Tibial nerve (tissue), 4 donors: ENCODE data around the gene NMNAT3. TPM values are rescaled to one million over a fixed set of nuclear protein-coding genes. Genes with fewer than 3 reads are reported as not detected.

Experiments used
- DNase-seq, 2 donors: peaks; one replicate each; pipeline ENCODE4 v3.0.0-alpha.2; 2019; ENCODE audit warnings: low spot score in 2 of 2
- H3K27ac ChIP-seq, 4 donors: fragments of 200-600 bp; sonication (generic) in 3 of 4; one replicate each; pipeline ENCODE4 v1.5.1; 2017 to 2019; ENCODE audit warnings: mild to moderate bottlenecking in 1 of 4
- H3K27me3 ChIP-seq, 2 donors: fragments of 200-600 bp; sonication (generic) in 1 of 2; one replicate each; pipeline versions ENCODE4 v1.5.1 to v1.6.0; 2017 to 2019
- H3K36me3 ChIP-seq, 3 donors: fragments of 200-600 bp; sonication (generic); one replicate each; pipeline ENCODE4 v1.5.1; 2018 to 2019
- H3K4me1 ChIP-seq, 4 donors: fragments of 200-600 bp; sonication (generic) in 3 of 4; one replicate each; pipeline ENCODE4 v1.5.1; 2017 to 2019
- H3K4me3 ChIP-seq, 4 donors: fragments of 200-600 bp; sonication (generic) in 3 of 4; one replicate each; pipeline ENCODE4 v1.5.1; 2017 to 2019; ENCODE audit warnings: mild to moderate bottlenecking in 1 of 4, moderate library complexity in 1 of 4
- H3K9me3 ChIP-seq, 4 donors: fragments of 200-600 bp; sonication (generic) in 3 of 4; one replicate each; pipeline ENCODE4 v1.5.1; 2017 to 2019
- CTCF ChIP-seq, 5 experiments: fragments of 200-600 bp in 3 of 5; fragments of 450-650 bp in 2 of 5; sonication (generic) in 3 of 5; IDR thresholded peaks; one replicate each; pipeline ENCODE4 v1.5.1; 2016 to 2019; ENCODE audit warnings: antibody characterized with exemption in 5 of 5, mild to moderate bottlenecking in 3 of 5, moderate library complexity in 2 of 5
- EP300 ChIP-seq, 2 donors: sonication (generic); formaldehyde crosslinking; IDR thresholded peaks; one replicate each; pipeline ENCODE4 v1.6.1; 2017; ENCODE audit warnings: antibody characterized with exemption in 2 of 2, mild to moderate bottlenecking in 1 of 2
- POLR2A ChIP-seq, 2 donors: fragments of 450-650 bp; IDR thresholded peaks; one replicate each; pipeline ENCODE4 v1.6.1; 2017; ENCODE audit warnings: antibody characterized with exemption in 2 of 2, mild to moderate bottlenecking in 2 of 2, moderate library complexity in 2 of 2
- WGBS, 2 donors: methylation state at CpG; one replicate each; pipeline ENCODE4 v1.1.5; 2018; 5-methylcytosine and 5-hydroxymethylcytosine counted together
- total RNA-seq, 4 donors: library from RNA; depleted of rRNA; stranded (reverse); fragments of >200 nt; gene quantifications; one replicate each; pipeline ENCODE4 v1.1.0, GENCODE V29; 2016

The NMNAT3 gene
- total RNA-seq, 4 donors from 2014 or later = 11.0 to 19.4 (median 12.1) TPM

- TF ChIP-seq EP300 (IDR thresholded peaks at IDR 0.05) (no peak), CTCF (IDR thresholded peaks at IDR 0.05) (no peak)
- Histone ChIP-seq H3K36me3 (no peaks in the 10 kb centered on the region), H3K4me3 (no peak overlapping the region), H3K27ac (no peak overlapping the region), H3K4me1 (no peaks in the 10 kb centered on the region), H3K27me3 (no peaks in the 10 kb centered on the region), H3K9me3 (no peaks in the 10 kb centered on the region)
- WGBS, 2 donors = 77 to 80% methylated on average over 3 of the region's 3 CpGs
- DNase-seq = no peak
Observed at GRCh38 chr3:139695007-139695406, 17.2 kb upstream of the NMNAT3 start.

GRCh38 chr3:139694542-139694941, 16.8 kb upstream of the NMNAT3 start:
- no peaks in the 10 kb centered on the region for H3K9me3 ChIP-seq
- 69 to 74% methylated on average over 1 of the region's 1 CpG for WGBS, 2 donors
- no peak for TF ChIP-seq POLR2A (IDR thresholded peaks at IDR 0.05)
- no peak for TF ChIP-seq CTCF (IDR thresholded peaks at IDR 0.05)
- TF ChIP-seq EP300 (IDR thresholded peaks at IDR 0.05) = no peak
- no peaks in the 10 kb centered on the region for H3K36me3 ChIP-seq
- H3K4me3 ChIP-seq = no peak overlapping the region
- no peak overlapping the region for H3K27ac ChIP-seq
- H3K27me3 ChIP-seq = no peaks in the 10 kb centered on the region
- no peaks in the 10 kb centered on the region for H3K4me1 ChIP-seq
- no peak for DNase-seq

GRCh38 chr3:139691619-139692018, 13.8 kb upstream of the NMNAT3 start:
- no peaks in the 10 kb centered on the region for H3K27me3 ChIP-seq
- H3K4me3 ChIP-seq = no peak overlapping the region
- no peaks in the 10 kb centered on the region for H3K4me1 ChIP-seq
- DNase-seq = no peak
- H3K27ac ChIP-seq = no peak overlapping the region
- TF ChIP-seq EP300 (IDR thresholded peaks at IDR 0.05) (no peak), CTCF (IDR thresholded peaks at IDR 0.05) (no peak), POLR2A (IDR thresholded peaks at IDR 0.05) (no peak)
- no peaks in the 10 kb centered on the region for H3K9me3 ChIP-seq
- H3K36me3 ChIP-seq = no peaks in the 10 kb centered on the region

GRCh38 chr3:139689708-139690228, 12.0 kb upstream of the NMNAT3 start:
- Histone ChIP-seq H3K4me3 (no peak overlapping the region), H3K36me3 (no peaks in the 10 kb centered on the region), H3K27me3 (no peaks in the 10 kb centered on the region), H3K9me3 (no peaks in the 10 kb centered on the region), H3K27ac (no peak overlapping the region), H3K4me1 (no peaks in the 10 kb centered on the region)
- DNase-seq = no peak
- TF ChIP-seq EP300 (IDR thresholded peaks at IDR 0.05) = no peak
- no peak for TF ChIP-seq CTCF (IDR thresholded peaks at IDR 0.05)
- TF ChIP-seq POLR2A (IDR thresholded peaks at IDR 0.05) = no peak
- WGBS, 2 donors = 68 to 72% methylated on average over 7 of the region's 7 CpGs

- Histone ChIP-seq H3K36me3 (no peaks in the 10 kb centered on the region), H3K27ac (no peak overlapping the region), H3K9me3 (no peaks in the 10 kb centered on the region), H3K4me3 (no peak overlapping the region), H3K4me1 (no peaks in the 10 kb centered on the region), H3K27me3 (no peaks in the 10 kb centered on the region)
- TF ChIP-seq POLR2A (IDR thresholded peaks at IDR 0.05) (no peak), EP300 (IDR thresholded peaks at IDR 0.05) (no peak), CTCF (IDR thresholded peaks at IDR 0.05) (no peak)
- no peak for DNase-seq
- 26 to 43% methylated on average over 4 of the region's 4 CpGs for WGBS, 2 donors
Observed at GRCh38 chr3:139689122-139689521, 11.3 kb upstream of the NMNAT3 start.
